GM18861 (cell line): ENCODE results near the gene POLN.
A peak's percentile ranks its signal among the peaks of the same experiment; 100 is the strongest.
"Not testable (repeated sequence)": the region's sequence is repeated elsewhere in the genome, so short reads cannot be mapped to it uniquely, and the experiment has no call there.

Experiments used
- ATAC-seq: cut with Tn5 transposase; IDR thresholded peaks from one replicate; pipeline ENCODE4 v1.9.1; 2021; ENCODE audit not compliant: unreplicated experiment

Gene POLN

DNA sequence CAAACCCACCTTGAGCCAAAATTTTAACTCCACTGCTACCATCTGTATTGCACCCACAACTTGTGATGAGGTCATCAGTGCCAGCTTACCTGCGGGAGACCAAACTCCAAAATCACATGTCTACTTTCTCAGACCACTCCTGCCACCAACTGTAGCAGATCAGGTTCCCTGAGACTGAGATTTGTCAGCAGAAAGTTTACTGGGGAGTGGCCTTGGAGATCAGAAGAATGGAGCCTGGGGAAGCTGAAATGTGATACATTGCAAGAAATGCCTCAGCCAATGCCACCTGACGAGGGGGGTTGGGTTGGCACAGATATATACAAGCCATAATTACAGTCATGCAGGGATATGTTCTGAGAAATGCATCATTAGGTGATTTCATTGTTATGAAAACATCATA, 19.1 kb downstream of the POLN start:
- ATAC-seq: no peak

- ATAC-seq: not testable (repeated sequence)
These were observed 20.5 kb downstream of the POLN start for GRCh38 chr4:2221378-2221777.

GRCh38 chr4:2220016-2220630, 21.8 kb downstream of the POLN start:
- ATAC-seq: peak; percentile 54

DNA sequence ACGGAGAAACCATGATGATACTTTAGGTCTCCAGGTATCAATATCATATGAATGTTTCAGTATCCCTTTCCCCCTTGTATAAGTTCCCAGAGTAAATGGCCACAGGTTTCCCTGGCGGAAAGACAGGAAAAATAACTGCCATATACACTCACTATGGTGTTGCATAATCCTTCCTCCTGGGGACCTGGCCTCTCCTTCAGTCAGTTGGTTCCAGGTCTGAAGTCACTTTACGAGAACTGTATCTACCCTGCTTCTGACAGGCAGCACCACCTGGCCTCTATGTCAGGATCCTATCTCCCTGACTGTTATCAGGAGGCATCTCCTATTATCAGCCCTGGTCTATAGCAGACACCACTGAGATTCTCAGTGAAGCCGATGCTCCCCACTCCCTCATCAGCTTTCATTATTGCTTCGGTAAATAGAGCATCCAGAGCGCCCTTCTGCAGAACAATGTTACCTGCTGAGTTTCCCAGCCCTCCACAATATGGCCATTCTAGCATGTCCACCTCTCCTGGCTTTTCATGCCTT, 22.6 kb downstream of the POLN start:
- no peak for ATAC-seq

DNA sequence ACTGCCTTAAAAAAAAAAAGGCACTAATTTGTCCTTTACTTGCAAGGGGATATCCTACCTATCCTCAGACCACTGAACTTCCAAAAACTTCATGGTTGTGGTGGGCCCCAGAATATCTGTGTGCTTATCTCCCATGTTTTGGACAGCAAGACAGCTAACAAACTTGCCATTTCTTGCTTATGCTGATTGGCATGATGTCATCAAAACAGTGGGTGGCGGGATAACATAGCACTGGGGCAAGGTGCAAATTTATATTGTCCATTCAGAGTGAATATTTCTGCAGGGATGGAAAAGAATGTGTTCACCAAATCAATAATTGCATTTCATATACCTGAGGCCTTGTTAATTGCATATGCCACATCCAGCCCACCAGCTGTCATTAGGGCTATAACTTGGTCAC, 23.5 kb downstream of the POLN start:
- ATAC-seq: no peak

DNA sequence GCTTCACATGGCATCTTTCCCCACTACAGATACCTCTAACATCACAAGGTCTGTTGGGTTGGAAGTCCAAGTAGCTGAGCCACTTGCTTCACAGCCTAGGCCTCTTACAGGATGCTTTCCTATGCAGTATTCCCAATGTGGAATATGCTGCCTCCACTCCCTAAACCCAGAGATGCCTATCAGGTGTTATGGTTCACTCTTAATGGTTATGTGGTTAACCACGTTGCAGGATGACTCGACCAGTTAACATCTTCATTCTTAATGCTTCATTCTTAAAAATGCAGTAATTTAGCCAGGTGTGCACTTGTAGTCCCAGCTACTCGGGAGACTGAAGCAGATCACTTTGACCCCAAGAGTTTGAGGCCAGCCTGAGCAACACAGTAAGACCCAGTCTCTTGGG, 24.2 kb downstream of the POLN start:
- ATAC-seq: no peak

DNA sequence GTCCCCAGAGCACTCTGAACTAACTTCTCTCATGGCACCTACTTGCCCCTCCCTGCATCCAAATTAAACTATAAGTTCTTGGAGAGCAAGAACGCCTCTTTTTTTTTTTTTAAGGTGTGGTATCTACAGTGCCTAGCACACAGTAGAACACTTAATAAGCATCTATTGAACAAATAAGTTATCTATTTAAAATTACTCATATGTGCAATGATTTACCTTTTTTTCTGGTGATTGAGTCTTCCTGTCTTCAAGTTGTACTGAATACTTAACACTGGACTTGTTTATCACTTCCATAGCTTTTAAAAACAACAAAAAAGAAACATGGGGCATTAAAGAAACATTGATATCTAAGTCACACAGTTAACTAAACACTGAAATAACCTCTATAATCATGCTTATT, 29.1 kb downstream of the POLN start:
- ATAC-seq: no peak

DNA sequence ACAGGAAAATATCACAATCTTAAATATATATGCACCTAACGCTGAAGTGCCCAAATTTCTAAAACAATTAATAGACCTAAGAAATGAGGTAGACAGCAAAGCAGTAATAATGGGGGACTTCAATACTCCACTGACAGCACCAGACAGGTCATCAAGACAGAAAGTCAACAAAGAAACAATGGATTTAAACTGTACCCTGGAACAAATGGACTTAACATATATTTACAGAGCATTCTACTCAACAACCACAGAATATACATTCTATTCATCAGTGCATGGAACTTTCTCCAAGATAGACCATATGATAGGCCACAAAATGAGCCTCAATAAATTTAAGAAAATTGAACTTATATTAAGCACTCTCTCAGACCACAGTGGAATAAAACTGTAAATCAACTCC, 39.1 kb downstream of the POLN start:
- ATAC-seq: not testable (repeated sequence)

GRCh38 chr4:2194496-2194895, 47.4 kb downstream of the POLN start:
- no peak for ATAC-seq

GRCh38 chr4:2193326-2193725, 48.6 kb downstream of the POLN start:
- no peak for ATAC-seq

GRCh38 chr4:2186865-2187172, 55.1 kb downstream of the POLN start:
- no peak for ATAC-seq

DNA sequence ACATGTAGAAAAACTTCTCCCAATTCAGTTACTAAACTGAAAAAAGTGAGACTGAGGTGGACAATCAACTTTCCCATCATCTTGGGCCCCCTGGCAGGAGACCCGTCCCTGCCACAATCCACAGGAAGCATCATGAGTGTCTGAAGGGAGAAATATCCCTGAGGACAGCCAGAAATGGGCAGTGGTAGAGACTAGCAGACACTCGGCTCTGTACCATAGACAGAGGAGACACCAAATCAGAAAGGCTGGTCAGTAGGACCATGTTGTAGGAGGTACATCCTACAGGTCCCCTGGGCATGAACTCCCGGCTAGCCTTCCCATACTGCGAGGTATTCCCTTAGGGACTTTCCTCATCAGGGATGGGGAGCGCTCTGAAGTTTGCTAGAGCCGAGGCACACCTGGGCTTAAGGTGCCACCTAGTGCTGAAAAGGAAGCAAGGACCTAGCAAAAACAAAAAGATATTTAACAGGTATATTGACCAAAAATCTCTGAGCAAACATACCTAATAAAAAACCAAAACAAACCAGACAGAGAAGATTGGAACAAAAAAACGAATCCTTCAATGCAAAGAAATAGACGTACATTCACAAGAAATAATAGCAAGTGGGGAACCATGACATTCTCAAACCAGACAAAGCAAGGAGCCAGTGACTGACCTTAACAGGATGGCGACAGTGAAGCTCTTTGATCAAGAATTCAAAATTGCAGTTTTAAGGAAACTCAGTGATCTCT, 55.6 kb downstream of the POLN start:
- ATAC-seq: no peak

GRCh38 chr4:2183394-2183793, 58.5 kb downstream of the POLN start:
- no peak for ATAC-seq

DNA sequence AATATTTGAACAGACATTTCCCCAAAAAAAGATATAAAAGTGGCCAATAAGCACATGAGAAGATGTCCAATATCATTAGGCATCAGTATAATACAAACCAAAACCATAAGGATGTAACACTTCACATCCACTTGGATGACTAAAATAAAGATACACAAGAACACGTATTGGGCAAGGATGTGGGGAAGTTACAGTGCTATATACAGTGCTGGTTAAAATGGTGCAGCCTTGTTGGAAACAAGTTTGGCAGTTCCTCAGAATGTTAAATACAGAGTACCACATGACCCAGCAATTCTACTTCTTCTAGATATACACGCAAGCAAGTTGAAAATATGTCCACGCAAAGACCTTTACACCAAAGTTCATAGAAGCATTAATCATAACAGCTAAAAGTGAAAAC, 58.9 kb downstream of the POLN start:
- no peak for ATAC-seq

DNA sequence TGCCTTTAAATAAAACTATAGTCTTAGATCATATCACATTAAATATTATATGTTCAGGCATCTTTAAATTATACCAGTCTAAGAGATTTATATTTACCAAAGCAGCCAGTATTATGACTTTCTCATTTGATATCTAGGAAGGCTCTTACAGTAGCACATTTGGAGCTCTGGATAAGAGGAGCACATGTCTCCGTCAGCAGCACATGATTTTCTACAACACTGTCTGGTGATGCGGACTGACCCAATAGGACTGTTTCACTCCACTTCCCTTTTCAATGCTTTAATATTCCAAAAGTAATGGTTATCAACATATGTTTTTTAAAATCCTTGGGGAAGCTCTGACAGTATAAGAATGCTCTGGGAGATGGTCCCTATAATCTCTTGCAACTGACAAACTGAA, 61.5 kb downstream of the POLN start:
- no peak for ATAC-seq

- ATAC-seq: no peak
These were observed 62.2 kb downstream of the POLN start for GRCh38 chr4:2179717-2180116.

GRCh38 chr4:2178986-2179385, 62.9 kb downstream of the POLN start:
- no peak for ATAC-seq

- ATAC-seq: no peak
These were observed 64.4 kb downstream of the POLN start for GRCh38 chr4:2177443-2178093.

DNA sequence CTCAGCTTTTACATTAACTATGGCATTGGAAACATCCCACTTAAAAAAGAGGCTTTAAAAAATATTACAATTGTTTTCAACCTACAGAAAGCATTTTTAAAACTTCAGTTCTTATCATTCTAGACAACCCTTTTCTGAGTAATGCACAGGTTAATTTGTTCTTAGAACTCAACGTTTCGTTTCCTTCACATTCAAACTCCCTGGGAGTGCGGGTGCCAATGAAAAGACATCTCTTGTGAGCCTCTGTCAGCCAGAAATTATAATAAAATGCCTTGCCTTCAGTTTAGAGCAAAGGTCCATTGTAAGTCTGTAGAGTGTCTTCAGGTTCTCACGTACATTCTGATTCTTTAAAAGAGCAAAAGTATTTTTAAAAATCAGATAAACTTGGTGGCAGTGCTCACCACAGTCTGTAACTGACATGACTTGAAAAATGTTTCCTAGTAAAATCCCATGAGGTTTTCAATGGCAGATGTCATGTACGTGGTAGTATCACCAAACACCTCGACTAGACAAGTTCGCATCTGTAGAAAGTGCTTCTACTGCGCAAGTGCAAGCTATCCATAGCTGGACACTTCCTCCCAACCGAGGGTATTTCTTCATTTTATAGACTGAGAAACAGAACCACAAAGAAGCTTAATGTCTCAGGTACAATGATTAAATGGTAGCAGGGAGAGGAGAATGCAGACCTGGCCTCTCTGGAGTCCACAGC, 65.8 kb downstream of the POLN start:
- no peak for ATAC-seq

GRCh38 chr4:2174061-2174460, 67.9 kb downstream of the POLN start:
- ATAC-seq: no peak

DNA sequence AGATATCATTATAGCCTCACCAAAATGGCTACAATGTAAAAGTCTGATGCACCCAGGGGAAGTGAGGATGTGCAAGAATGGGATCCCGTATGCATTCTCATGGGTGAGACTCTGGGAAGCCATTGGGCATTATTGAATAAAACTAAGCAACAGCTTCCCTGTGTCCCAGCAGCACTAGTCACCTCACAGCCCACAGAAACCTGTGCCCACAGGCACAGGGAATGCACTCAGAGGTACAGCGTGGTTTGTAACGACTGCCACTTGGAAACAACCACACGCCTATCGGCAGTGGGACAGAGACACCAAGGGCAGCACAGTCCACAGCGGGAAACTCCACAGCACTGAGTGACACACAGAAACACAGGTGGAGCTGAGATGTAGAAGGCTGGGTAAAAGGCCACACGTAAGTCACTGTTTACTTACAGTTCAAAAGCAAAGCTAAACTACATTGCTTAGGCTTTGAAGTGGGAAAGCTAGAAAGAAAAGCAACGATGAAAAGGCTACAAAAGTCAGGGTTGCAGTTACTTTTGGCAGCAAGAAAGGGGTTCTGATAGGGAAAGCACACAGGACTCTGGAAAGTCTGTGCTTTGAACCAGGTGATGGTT, 69.2 kb downstream of the POLN start:
- no peak for ATAC-seq
